Small intestine (tissue), 7 donors: ENCODE results near the gene PARK7. TPM values are rescaled to one million over a fixed set of nuclear protein-coding genes. Genes with fewer than 3 reads are reported as not detected.

Source experiments
- DNase-seq, 2 donors: peaks; one replicate each; pipeline versions ENCODE4 v3.0.0 to v3.0.0-alpha.2; 2013
- FAIRE-seq: peaks from 2 replicates; lab custom pipeline; 2012; peaks lifted over from hg19 to GRCh38; lab: Jason Lieb, UNC
- H3K27ac ChIP-seq, 3 donors: one replicate each; pipeline ENCODE4 v1.5.1; 2013; ENCODE audit warnings: low read length in 2 of 3, mild to moderate bottlenecking in 2 of 3, control low read depth in 1 of 3, inconsistent platforms in 1 of 3, low read depth in 1 of 3, moderate library complexity in 1 of 3
- H3K27me3 ChIP-seq, 3 donors: one replicate each; pipeline ENCODE4 v1.6.1; 2013; ENCODE audit warnings: low read length in 3 of 3, inconsistent platforms in 1 of 3; ENCODE audit not compliant: control insufficient read depth in 3 of 3, insufficient read depth in 3 of 3
- H3K36me3 ChIP-seq, 3 donors: one replicate each; pipeline ENCODE4 v1.6.1; 2013; ENCODE audit warnings: low read length in 3 of 3, inconsistent platforms in 1 of 3, low read depth in 1 of 3, mild to moderate bottlenecking in 1 of 3, moderate library complexity in 1 of 3; ENCODE audit not compliant: control insufficient read depth in 3 of 3, insufficient read depth in 2 of 3
- H3K4me1 ChIP-seq, 3 donors: one replicate each; pipeline ENCODE4 v1.6.1; 2013; ENCODE audit warnings: low read length in 2 of 3, inconsistent platforms in 1 of 3, low read depth in 1 of 3, mild to moderate bottlenecking in 1 of 3, moderate library complexity in 1 of 3; ENCODE audit not compliant: control insufficient read depth in 3 of 3, insufficient read depth in 2 of 3
- H3K4me3 ChIP-seq, 3 donors: one replicate each; pipeline ENCODE4 v1.5.1; 2013; ENCODE audit warnings: low read length in 3 of 3, control low read depth in 1 of 3, inconsistent platforms in 1 of 3, low read depth in 1 of 3, mild to moderate bottlenecking in 1 of 3, moderate library complexity in 1 of 3
- H3K9me3 ChIP-seq, 2 donors: one replicate each; pipeline ENCODE4 v1.6.1; 2013; ENCODE audit warnings: low read depth in 1 of 2, low read length in 1 of 2; ENCODE audit not compliant: control insufficient read depth in 2 of 2, insufficient read depth in 1 of 2
- whole genome bisulfite sequencing, 3 donors: extraction: QIAGEN DNeasy Blood & Tissue Kit; methylation state at CpG; one replicate each; pipeline ENCODE4 v1.1.7; 2013; 5-methylcytosine and 5-hydroxymethylcytosine counted together
- polyA plus RNA-seq, 4 donors: library from polyadenylated mRNA; stranded (reverse) in 3 of 4; unstranded in 1 of 4; fragments of 200-250 nt in 3 of 4; fragments of 120-200 nt in 1 of 4; gene quantifications; one replicate each; pipeline versions ENCODE4 v1.2.1 to v1.2.3, GENCODE V29; 2013
- donor health status: healthy with polysubstance abuse.
- donor health status: control.
- donor health status: control.
- donor health status: Bipolar disorder and iron deficiency.
- donor health status: healthy.

The PARK7 gene
- polyA plus RNA-seq, 4 donors: 199 to 297 (median 222) TPM

- H3K36me3 ChIP-seq: peaks cover 3 to 29% (median 20%) of the 10 kb centered on the region in 3 donors
- H3K4me3 ChIP-seq: no peak overlapping the region
- FAIRE-seq (no peak), DNase-seq (no peak)
- no peak overlapping the region for H3K27ac ChIP-seq
- H3K27me3 ChIP-seq: no peaks in the 10 kb centered on the region
- H3K9me3 ChIP-seq: no peaks in the 10 kb centered on the region
- H3K4me1 ChIP-seq: peaks cover 0 to 11% (median 0%) of the 10 kb centered on the region in 3 donors
- WGBS, 3 donors: 82 to 83% (median 82%) methylated on average over 7 of the region's 7 CpGs
Measured at GRCh38 chr1:8011923-8012858, 50.7 kb downstream of the PARK7 start.

GRCh38 chr1:8012955-8013354 lies 51.4 kb downstream of the PARK7 start:
- H3K36me3 ChIP-seq: peaks cover 3 to 29% (median 20%) of the 10 kb centered on the region in 3 donors
- DNase-seq (no peak), FAIRE-seq (no peak)
- 90 to 93% (median 91%) methylated on average over 4 of the region's 4 CpGs for WGBS, 3 donors
- no peak overlapping the region for H3K4me3 ChIP-seq
- H3K4me1 ChIP-seq: peaks cover 0 to 15% (median 3%) of the 10 kb centered on the region in 3 donors
- no peaks in the 10 kb centered on the region for H3K9me3 ChIP-seq
- no peak overlapping the region for H3K27ac ChIP-seq
- H3K27me3 ChIP-seq: no peaks in the 10 kb centered on the region

- H3K4me1 ChIP-seq: peaks cover 0 to 15% (median 3%) of the 10 kb centered on the region in 3 donors
- no peaks in the 10 kb centered on the region for H3K27me3 ChIP-seq
- no peak overlapping the region for H3K4me3 ChIP-seq
- WGBS, 3 donors: 87 to 91% (median 90%) methylated on average over 11 of the region's 11 CpGs
- H3K9me3 ChIP-seq: no peaks in the 10 kb centered on the region
- H3K36me3 ChIP-seq: peaks cover 3 to 29% (median 20%) of the 10 kb centered on the region in 3 donors
- no peak for FAIRE-seq
- no peak for DNase-seq
- no peak overlapping the region for H3K27ac ChIP-seq
Measured at GRCh38 chr1:8013399-8013798, 51.9 kb downstream of the PARK7 start.

DNA sequence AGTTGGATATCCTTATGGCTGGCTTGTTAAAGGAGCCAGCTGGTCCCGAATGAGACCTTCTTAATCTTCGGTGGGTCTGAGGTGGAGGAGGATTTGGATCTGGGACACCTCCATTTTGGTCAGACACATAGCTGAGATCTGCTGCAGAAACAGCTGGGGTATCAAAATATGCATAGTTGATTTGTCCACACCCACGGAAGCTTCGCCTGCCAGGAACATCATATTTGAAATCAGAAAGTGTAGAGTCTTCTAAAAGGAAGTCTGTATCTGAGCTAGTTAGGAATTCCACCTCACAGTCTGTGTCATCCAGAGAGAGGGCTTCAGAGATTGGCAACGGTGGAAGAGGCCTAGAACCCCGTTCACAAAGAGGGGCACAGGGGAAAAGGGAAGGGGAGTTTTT lies 52.3 kb downstream of the PARK7 start:
- peaks cover 0 to 15% (median 3%) of the 10 kb centered on the region in 3 donors for H3K4me1 ChIP-seq
- no peaks in the 10 kb centered on the region for H3K27me3 ChIP-seq
- H3K9me3 ChIP-seq: no peaks in the 10 kb centered on the region
- H3K27ac ChIP-seq: no peak overlapping the region
- FAIRE-seq (no peak), DNase-seq (no peak)
- WGBS, 3 donors: 75 to 87% (median 81%) methylated on average over 6 of the region's 6 CpGs
- peaks cover 3 to 29% (median 20%) of the 10 kb centered on the region in 3 donors for H3K36me3 ChIP-seq
- no peak overlapping the region for H3K4me3 ChIP-seq

GRCh38 chr1:8014381-8014988 lies 53.0 kb downstream of the PARK7 start:
- Histone ChIP-seq H3K4me3 (no peak overlapping the region), H3K9me3 (no peaks in the 10 kb centered on the region), H3K36me3 (peaks cover 3 to 25% (median 20%) of the 10 kb centered on the region in 3 donors), H3K27ac (peak overlapping the region in 2 of 3 donors; percentile 19 to 31), H3K4me1 (peaks cover 0 to 15% (median 3%) of the 10 kb centered on the region in 3 donors), H3K27me3 (no peaks in the 10 kb centered on the region)
- no peak for FAIRE-seq
- 83 to 88% (median 85%) methylated on average over 10 of the region's 10 CpGs for WGBS, 3 donors
- DNase-seq: no peak

- 25 to 26% (median 26%) methylated on average over 8 of the region's 8 CpGs for WGBS, 3 donors
- DNase-seq (peak; percentile 81), FAIRE-seq (no peak)
- peak overlapping the region in 2 of 3 donors; percentile 14 to 31 for H3K27ac ChIP-seq
- H3K36me3 ChIP-seq: peaks cover 3 to 20% (median 19%) of the 10 kb centered on the region in 3 donors
- H3K4me1 ChIP-seq: peaks cover 0 to 19% (median 3%) of the 10 kb centered on the region in 3 donors
- H3K4me3 ChIP-seq: no peak overlapping the region
- H3K27me3 ChIP-seq: no peaks in the 10 kb centered on the region
- H3K9me3 ChIP-seq: no peaks in the 10 kb centered on the region
Measured at GRCh38 chr1:8015036-8015808, 53.7 kb downstream of the PARK7 start.

DNA sequence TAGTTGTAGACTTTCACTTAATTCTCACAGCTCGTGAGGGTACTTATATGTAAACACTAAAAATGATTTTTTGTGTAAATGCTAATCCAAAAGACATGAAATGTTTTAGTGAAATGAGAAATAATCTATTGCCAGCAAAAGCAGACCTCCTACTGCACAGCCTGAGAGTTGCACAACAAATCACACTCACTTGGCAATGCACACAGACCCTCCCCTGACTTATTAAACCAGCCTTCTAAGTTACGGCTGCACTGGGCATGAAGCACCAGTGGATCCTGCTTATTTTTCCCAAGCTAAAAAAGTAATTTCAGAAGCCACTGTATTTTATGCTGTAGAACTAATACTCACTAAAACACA lies 54.3 kb downstream of the PARK7 start:
- peaks cover 3 to 19% (median 16%) of the 10 kb centered on the region in 3 donors for H3K36me3 ChIP-seq
- no peak for DNase-seq
- no peaks in the 10 kb centered on the region for H3K27me3 ChIP-seq
- no peak overlapping the region for H3K4me3 ChIP-seq
- H3K4me1 ChIP-seq: peaks cover 0 to 19% (median 3%) of the 10 kb centered on the region in 3 donors
- no peak overlapping the region for H3K27ac ChIP-seq
- FAIRE-seq: no peak
- WGBS, 3 donors: 54 to 74% (median 71%) methylated on average over 2 of the region's 2 CpGs
- no peaks in the 10 kb centered on the region for H3K9me3 ChIP-seq
